Kidney (tissue), 14 donors: ENCODE measurements around the gene TMEM242. TPM values are rescaled to one million over a fixed set of nuclear protein-coding genes. Genes with fewer than 3 reads are reported as not detected.
A peak's percentile ranks its signal among the peaks of the same experiment; 100 is the strongest.

Experiments
- DNase-seq, 5 donors: peaks; one replicate each; pipeline ENCODE4 v3.0.0-alpha.2; 2013 to 2020
- FAIRE-seq: peaks from 2 replicates; lab custom pipeline; 2012; peaks lifted over from hg19 to GRCh38; lab: Jason Lieb, UNC
- H3K27ac ChIP-seq, 2 donors: one replicate each; pipeline ENCODE4 v1.7.0; 2013; ENCODE audit warnings: low read depth in 2 of 2, low read length in 2 of 2, inconsistent platforms in 1 of 2
- H3K27me3 ChIP-seq: one replicate; pipeline ENCODE4 v1.7.1; 2013; ENCODE audit warnings: low read length, inconsistent platforms; ENCODE audit not compliant: control insufficient read depth, insufficient read depth
- H3K36me3 ChIP-seq, 3 donors: one replicate each; pipeline versions ENCODE4 v1.7.0 to v1.7.1; 2013; ENCODE audit warnings: low read length in 3 of 3, control low read depth in 1 of 3, inconsistent platforms in 1 of 3; ENCODE audit not compliant: insufficient read depth in 3 of 3, control insufficient read depth in 2 of 3
- H3K4me1 ChIP-seq, 3 donors: one replicate each; pipeline versions ENCODE4 v1.7.0 to v1.7.1; 2013; ENCODE audit warnings: low read length in 3 of 3, inconsistent platforms in 1 of 3, low read depth in 1 of 3; ENCODE audit not compliant: control insufficient read depth in 2 of 3, insufficient read depth in 2 of 3
- H3K4me3 ChIP-seq, 3 donors: one replicate each; pipeline versions ENCODE4 v1.7.0 to v1.8.1; 2013; ENCODE audit warnings: low read length in 3 of 3, control low read depth in 1 of 3, inconsistent platforms in 1 of 3
- H3K9ac ChIP-seq, 3 donors: one replicate each; pipeline versions ENCODE4 v1.7.0 to v1.7.1; 2013; ENCODE audit warnings: low read length in 3 of 3, control low read depth in 1 of 3, inconsistent platforms in 1 of 3
- H3K9me3 ChIP-seq, 3 donors: one replicate each; pipeline versions ENCODE4 v1.7.0 to v1.7.1; 2013; ENCODE audit warnings: low read length in 3 of 3, control low read depth in 1 of 3, inconsistent platforms in 1 of 3; ENCODE audit not compliant: control insufficient read depth in 2 of 3, insufficient read depth in 1 of 3
- intact Hi-C: fragments of 100-400 bp; cut with DNase I; formaldehyde crosslinking; loops from one replicate; pipeline ENCODE4 v1.11.1; 2022
- polyA plus RNA-seq: library from polyadenylated mRNA; stranded (reverse); fragments of 350-450 nt; fragmentation: Illumina TruSeq; extraction: RNeasy Lipid Tissue Mini Kit (QIAGEN cat#74804); gene quantifications from one replicate; pipeline ENCODE4 v1.2.3, GENCODE V29; 2014; ENCODE audit warnings: low read depth, low replicate concordance; ENCODE audit not compliant: insufficient read depth
- total RNA-seq: library from RNA; stranded (reverse); fragmentation: NEBNext Ultra II Directional; extraction: Animal tissue kit (Norgen Biotek cat#: 25700); gene quantifications from one replicate; pipeline ENCODE4 v1.2.1, GENCODE V29; 2021
- TF ChIP-seq, protein P1 (sequence below): IDR thresholded peaks from 3 replicates; pipeline ENCODE4 v1.5.1; 2012; ENCODE audit warnings: mild to moderate bottlenecking, moderate library complexity, borderline replicate concordance; ENCODE audit not compliant: insufficient read depth; ENCODE audit errors: extremely low read depth
- donor health status: control.
- donor health status: control.
- donor health status: control.
- donor health status: control.
- donor health status: control.
- donor health status: DM: yes; HTN: yes; CAD: no.
- donor health status: Normal renal cell carcinoma (clear cell type).

The TMEM242 gene
- total and polyA plus RNA-seq, 2 donors from 2014 or later = 14.2 to 14.3 TPM

DNA sequence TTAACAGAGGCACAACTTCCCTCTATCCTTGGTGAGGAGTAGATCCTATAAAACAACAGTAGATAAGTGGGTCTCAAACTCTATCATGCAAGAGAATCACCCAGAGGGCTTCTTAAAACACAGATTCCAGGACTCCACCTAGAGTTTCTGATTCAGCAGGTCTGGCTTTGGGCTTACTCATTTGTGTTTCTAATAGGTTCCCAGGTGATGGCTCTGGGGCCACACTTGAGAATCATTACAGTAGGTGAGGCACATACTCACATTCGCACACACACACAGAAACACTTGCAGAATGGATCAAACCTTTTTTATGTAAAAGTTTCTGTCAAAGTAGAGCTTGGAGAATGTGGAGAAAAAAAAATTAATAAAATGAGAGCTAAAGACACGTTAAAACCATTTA lies 52.4 kb downstream of the TMEM242 start:
- H3K4me1 ChIP-seq = peaks cover 3 to 18% (median 8%) of the 10 kb centered on the region in 3 donors
- FAIRE-seq = no peak
- intact Hi-C loops = loop anchor here (10.0 kb wide), 1 partner anchor 46 kb away; no protein-coding TSS in a partner anchor

DNA sequence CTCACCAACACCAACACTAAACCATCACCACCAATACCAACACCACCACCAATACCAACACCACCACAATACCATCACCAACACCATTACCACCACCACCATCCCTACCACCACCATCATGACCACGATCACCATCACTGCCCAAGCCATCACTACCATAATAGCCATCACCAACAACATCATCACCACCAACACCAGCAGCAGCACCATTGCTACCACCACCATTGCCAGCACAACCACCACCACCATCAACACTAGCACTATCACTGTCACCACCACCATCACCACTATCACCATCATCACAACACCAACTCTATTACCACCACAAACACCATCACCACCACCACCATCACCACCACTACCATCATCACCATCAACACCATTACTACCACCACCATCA lies 53.0 kb downstream of the TMEM242 start:
- no peak for FAIRE-seq
- Histone ChIP-seq H3K27ac (no peak overlapping the region), H3K4me1 (peaks cover 3 to 18% (median 8%) of the 10 kb centered on the region in 3 donors), H3K36me3 (no peaks in the 10 kb centered on the region), H3K4me3 (no peak overlapping the region), H3K9ac (no peak overlapping the region), H3K9me3 (peaks cover 0 to 3% (median 0%) of the 10 kb centered on the region in 3 donors), H3K27me3 (no peaks in the 10 kb centered on the region)
- peak in 1 of 5 donors; percentile 11 for DNase-seq
- TF ChIP-seq, protein P1, sequence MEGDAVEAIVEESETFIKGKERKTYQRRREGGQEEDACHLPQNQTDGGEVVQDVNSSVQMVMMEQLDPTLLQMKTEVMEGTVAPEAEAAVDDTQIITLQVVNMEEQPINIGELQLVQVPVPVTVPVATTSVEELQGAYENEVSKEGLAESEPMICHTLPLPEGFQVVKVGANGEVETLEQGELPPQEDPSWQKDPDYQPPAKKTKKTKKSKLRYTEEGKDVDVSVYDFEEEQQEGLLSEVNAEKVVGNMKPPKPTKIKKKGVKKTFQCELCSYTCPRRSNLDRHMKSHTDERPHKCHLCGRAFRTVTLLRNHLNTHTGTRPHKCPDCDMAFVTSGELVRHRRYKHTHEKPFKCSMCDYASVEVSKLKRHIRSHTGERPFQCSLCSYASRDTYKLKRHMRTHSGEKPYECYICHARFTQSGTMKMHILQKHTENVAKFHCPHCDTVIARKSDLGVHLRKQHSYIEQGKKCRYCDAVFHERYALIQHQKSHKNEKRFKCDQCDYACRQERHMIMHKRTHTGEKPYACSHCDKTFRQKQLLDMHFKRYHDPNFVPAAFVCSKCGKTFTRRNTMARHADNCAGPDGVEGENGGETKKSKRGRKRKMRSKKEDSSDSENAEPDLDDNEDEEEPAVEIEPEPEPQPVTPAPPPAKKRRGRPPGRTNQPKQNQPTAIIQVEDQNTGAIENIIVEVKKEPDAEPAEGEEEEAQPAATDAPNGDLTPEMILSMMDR = no peak
- intact Hi-C loops = loop anchor here (10.0 kb wide), 1 partner anchor 46 kb away; no protein-coding TSS in a partner anchor

More for the DNA sequence above, 52.4 kb downstream of the TMEM242 start:
- H3K9ac ChIP-seq = no peak overlapping the region
- TF ChIP-seq, protein P1 = no peak
- no peak overlapping the region for H3K27ac ChIP-seq
- DNase-seq = peak in 1 of 5 donors; percentile 18
- H3K36me3 ChIP-seq = no peaks in the 10 kb centered on the region
- H3K4me3 ChIP-seq = no peak overlapping the region
- peaks cover 0 to 3% (median 0%) of the 10 kb centered on the region in 3 donors for H3K9me3 ChIP-seq
- H3K27me3 ChIP-seq = no peaks in the 10 kb centered on the region

DNA sequence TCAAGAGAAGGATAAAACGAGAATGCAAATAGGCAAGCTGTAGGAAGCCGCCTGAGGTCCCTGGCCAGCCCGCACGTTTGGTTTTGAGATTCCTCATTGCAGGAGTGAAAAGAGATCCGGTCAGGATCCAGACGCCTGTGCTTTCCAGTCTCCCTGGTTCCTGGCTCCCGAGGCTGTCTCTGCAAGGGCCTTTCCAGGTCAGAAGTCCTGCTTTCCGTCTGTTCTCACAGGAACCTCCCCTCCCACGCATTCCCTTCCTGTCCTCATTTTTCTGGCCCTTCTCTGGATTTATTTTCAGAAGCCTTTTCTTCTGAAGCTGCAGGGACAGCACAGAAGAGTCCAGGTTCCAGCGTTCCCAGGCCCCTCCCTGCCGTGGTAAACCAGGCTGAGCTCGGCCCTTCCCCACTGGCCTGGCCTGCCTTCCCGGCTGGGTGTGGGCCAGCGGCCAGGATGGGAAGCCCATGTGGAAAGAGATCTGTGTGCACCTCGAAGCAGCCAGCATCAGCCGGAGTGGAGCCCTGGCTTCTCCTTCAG lies 54.0 kb downstream of the TMEM242 start:
- no peaks in the 10 kb centered on the region for H3K27me3 ChIP-seq
- no peak overlapping the region for H3K9ac ChIP-seq
- H3K4me3 ChIP-seq = no peak overlapping the region
- peaks cover 0 to 3% (median 0%) of the 10 kb centered on the region in 3 donors for H3K9me3 ChIP-seq
- no peak for FAIRE-seq
- peaks cover 3 to 16% (median 8%) of the 10 kb centered on the region in 3 donors for H3K4me1 ChIP-seq
- H3K36me3 ChIP-seq = no peaks in the 10 kb centered on the region
- intact Hi-C loops = no loop called here
- H3K27ac ChIP-seq = peak overlapping the region; percentile 57 to 68
- DNase-seq = peak; percentile 82 to 92 (median 90)
- TF ChIP-seq, protein P1 = no peak
